Upper lobe of right lung (tissue), 1 donor: ENCODE results near the gene GPX5. TPM values are rescaled to one million over a fixed set of nuclear protein-coding genes. Genes with fewer than 3 reads are reported as not detected.
"Not testable (repeated sequence)": the region's sequence is repeated elsewhere in the genome, so short reads cannot be mapped to it uniquely, and the experiment has no call there.

Experiments used
- ATAC-seq: fragments of 200-7000 bp; cut with Tn5 transposase; one replicate; pipeline ENCODE4 v1.9.1; 2020; ENCODE audit warnings: mild to moderate bottlenecking, moderate library complexity
- DNase-seq: peaks from one replicate; pipeline ENCODE4 v3.0.0-alpha.2; 2020
- H3K27ac ChIP-seq: fragments of 200-600 bp; one replicate; pipeline ENCODE4 v1.8.0; 2022
- H3K27me3 ChIP-seq: fragments of 200-600 bp; one replicate; pipeline ENCODE4 v1.8.0; 2022; ENCODE audit warnings: mild to moderate bottlenecking
- H3K36me3 ChIP-seq: fragments of 200-600 bp; one replicate; pipeline ENCODE4 v1.8.0; 2022
- H3K4me1 ChIP-seq: fragments of 200-600 bp; one replicate; pipeline ENCODE4 v1.8.0; 2022
- H3K4me3 ChIP-seq: fragments of 200-600 bp; one replicate; pipeline ENCODE4 v1.8.0; 2022; ENCODE audit warnings: mild to moderate bottlenecking
- H3K9me3 ChIP-seq: fragments of 200-600 bp; one replicate; pipeline ENCODE4 v1.8.0; 2022
- CTCF ChIP-seq: fragments of 200-600 bp; IDR thresholded peaks from one replicate; pipeline ENCODE4 v1.8.0; 2022; ENCODE audit warnings: antibody characterized with exemption
- intact Hi-C: fragments of 100-400 bp; cut with DNase I; formaldehyde crosslinking; loops from one replicate; pipeline ENCODE4 v1.11.0; 2022
- total RNA-seq: library from RNA; stranded (reverse); fragmentation: NEBNext Ultra II Directional; extraction: Animal tissue kit (Norgen Biotek cat#: 25700); gene quantifications from one replicate; pipeline ENCODE4 v1.2.1, GENCODE V29; 2021
- donor health status: DM: no; HTN: yes; CAD: no; lungs with severe emphysema.

The GPX5 gene
- total RNA-seq, 1 donor from 2014 or later, result not detected

- no peak for TF ChIP-seq CTCF
- Histone ChIP-seq H3K27ac (no peak overlapping the region), H3K4me1 (no peaks in the 10 kb centered on the region), H3K9me3 (no peaks in the 10 kb centered on the region), H3K36me3 (no peaks in the 10 kb centered on the region), H3K4me3 (peak overlapping the region; percentile 29), H3K27me3 (peaks cover 21% of the 10 kb centered on the region)
- DNase-seq, result peak; percentile 68
- peak; percentile 56 for ATAC-seq
- intact Hi-C loops, result no loop called here
Measured at GRCh38 chr6:28543651-28544610, 18.2 kb downstream of the GPX5 start.

GRCh38 chr6:28545955-28546354 is 20.3 kb downstream of the GPX5 start:
- intact Hi-C loops, result no loop called here
- ATAC-seq (no peak), DNase-seq (no peak)
- Histone ChIP-seq H3K36me3 (no peaks in the 10 kb centered on the region), H3K4me3 (no peak overlapping the region), H3K27me3 (peaks cover 9% of the 10 kb centered on the region), H3K9me3 (no peaks in the 10 kb centered on the region), H3K4me1 (no peaks in the 10 kb centered on the region), H3K27ac (no peak overlapping the region)
- TF ChIP-seq CTCF, result no peak

GRCh38 chr6:28547003-28547402 is 21.3 kb downstream of the GPX5 start:
- H3K4me3 ChIP-seq, H3K27ac ChIP-seq, H3K9me3 ChIP-seq, H3K36me3 ChIP-seq, intact Hi-C loops, H3K4me1 ChIP-seq, DNase-seq, ATAC-seq: not testable (repeated sequence)
- peaks cover 12% of the 10 kb centered on the region for H3K27me3 ChIP-seq

GRCh38 chr6:28551891-28552666 is 26.4 kb downstream of the GPX5 start:
- Histone ChIP-seq H3K4me1 (no peaks in the 10 kb centered on the region), H3K9me3 (no peaks in the 10 kb centered on the region), H3K27me3 (peaks cover 16% of the 10 kb centered on the region), H3K36me3 (no peaks in the 10 kb centered on the region), H3K27ac (no peak overlapping the region), H3K4me3 (no peak overlapping the region)
- TF ChIP-seq CTCF, result no peak
- intact Hi-C loops, result no loop called here
- ATAC-seq (no peak), DNase-seq (no peak)

GRCh38 chr6:28553384-28553985 is 27.8 kb downstream of the GPX5 start:
- Histone ChIP-seq H3K4me1 (no peaks in the 10 kb centered on the region), H3K36me3 (no peaks in the 10 kb centered on the region), H3K27ac (no peak overlapping the region), H3K9me3 (no peaks in the 10 kb centered on the region), H3K27me3 (peaks cover 10% of the 10 kb centered on the region), H3K4me3 (no peak overlapping the region)
- intact Hi-C loops, result no loop called here
- no peak for ATAC-seq
- DNase-seq, result no peak
- TF ChIP-seq CTCF, result no peak
